HUES48 (cell line): ENCODE data around the gene GPR132.
"Not testable (repeated sequence)": the region's sequence is repeated elsewhere in the genome, so short reads cannot be mapped to it uniquely, and the experiment has no call there.

Source experiments
- H3K27ac ChIP-seq: one replicate; pipeline ENCODE4 v1.7.0; 2013; ENCODE audit warnings: low read depth, low read length, inconsistent platforms
- H3K27me3 ChIP-seq: 2 replicates; pipeline ENCODE4 v1.6.1; 2013; ENCODE audit warnings: mild to moderate bottlenecking, low read length; ENCODE audit not compliant: control insufficient read depth, insufficient read depth
- H3K36me3 ChIP-seq: 2 replicates; pipeline ENCODE4 v1.6.1; 2013; ENCODE audit warnings: low read length; ENCODE audit not compliant: control insufficient read depth, insufficient read depth
- H3K4me1 ChIP-seq: 2 replicates; pipeline ENCODE4 v1.6.1; 2013; ENCODE audit warnings: mild to moderate bottlenecking, low read length; ENCODE audit not compliant: control insufficient read depth, insufficient read depth
- H3K4me3 ChIP-seq: 2 replicates; pipeline ENCODE4 v1.5.1; 2013; ENCODE audit warnings: mild to moderate bottlenecking, low read depth, low read length
- H3K9ac ChIP-seq: 2 replicates; pipeline ENCODE4 v1.6.1; 2013; ENCODE audit warnings: mild to moderate bottlenecking, low read depth, low read length, moderate library complexity
- H3K9me3 ChIP-seq: 2 replicates; pipeline ENCODE4 v1.6.1; 2013; ENCODE audit warnings: low read length; ENCODE audit not compliant: control insufficient read depth, insufficient read depth

The GPR132 gene, protein sequence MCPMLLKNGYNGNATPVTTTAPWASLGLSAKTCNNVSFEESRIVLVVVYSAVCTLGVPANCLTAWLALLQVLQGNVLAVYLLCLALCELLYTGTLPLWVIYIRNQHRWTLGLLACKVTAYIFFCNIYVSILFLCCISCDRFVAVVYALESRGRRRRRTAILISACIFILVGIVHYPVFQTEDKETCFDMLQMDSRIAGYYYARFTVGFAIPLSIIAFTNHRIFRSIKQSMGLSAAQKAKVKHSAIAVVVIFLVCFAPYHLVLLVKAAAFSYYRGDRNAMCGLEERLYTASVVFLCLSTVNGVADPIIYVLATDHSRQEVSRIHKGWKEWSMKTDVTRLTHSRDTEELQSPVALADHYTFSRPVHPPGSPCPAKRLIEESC

DNA sequence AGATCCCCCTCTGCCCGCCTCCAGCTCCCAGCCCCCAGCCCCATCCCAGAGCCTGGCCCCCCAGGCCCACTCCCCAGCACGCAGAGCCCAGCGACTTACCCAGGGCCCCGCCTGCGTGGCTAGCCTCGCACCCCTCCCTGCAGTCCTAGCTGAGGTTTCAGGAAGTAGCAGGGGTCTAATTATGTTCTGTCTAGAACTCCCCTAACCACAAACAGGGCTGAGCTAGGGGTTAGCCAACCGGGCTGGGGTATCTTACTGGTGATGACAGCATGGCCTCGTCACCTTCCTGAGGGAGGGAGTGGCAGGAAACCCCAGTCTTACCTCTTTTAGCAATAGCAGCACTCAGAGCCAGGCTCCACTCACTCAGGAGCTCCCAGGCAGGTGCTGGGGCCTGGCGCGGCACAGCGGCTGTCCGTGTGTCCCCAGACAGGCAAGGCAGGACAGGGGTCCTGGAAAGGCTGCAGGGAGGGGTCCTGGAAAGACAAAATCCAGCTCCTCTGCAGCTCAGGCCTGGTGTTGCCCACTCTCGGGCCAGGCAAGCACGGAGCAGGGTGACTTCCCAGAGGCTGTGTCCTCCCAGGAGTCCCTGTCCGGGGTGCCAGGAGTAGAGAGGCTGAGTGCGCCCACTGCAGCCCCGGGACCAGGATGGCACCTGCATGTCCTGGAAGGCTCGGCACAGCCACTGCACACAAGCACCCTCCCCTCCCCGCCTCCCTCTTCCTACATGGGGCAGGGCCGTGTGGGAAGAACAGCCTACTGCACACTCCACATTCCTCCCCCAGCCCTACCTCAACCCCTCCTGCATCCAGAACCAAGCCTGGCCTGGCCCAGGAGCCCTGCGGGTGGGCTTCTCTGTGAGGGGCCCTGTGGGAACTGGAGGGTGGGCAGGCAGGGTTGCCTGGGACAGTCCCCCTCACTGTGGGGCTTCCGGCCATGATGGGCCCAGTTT is at the start of gene GPR132:
GPR132 (minus strand) TSS at position 151 of the 949 bp plus-strand sequence. CDS start 10,010 bp downstream, outside the sequence.
- H3K4me3 ChIP-seq = no peak within 1 kb of the TSS
- no peaks in the 10 kb centered on the region for H3K27me3 ChIP-seq
- no peaks in the 10 kb centered on the region for H3K9me3 ChIP-seq
- H3K4me1 ChIP-seq = no peaks in the 10 kb centered on the region
- no peaks in the 10 kb centered on the region for H3K36me3 ChIP-seq
- no peak within 1 kb of the TSS for H3K27ac ChIP-seq
- no peak within 1 kb of the TSS for H3K9ac ChIP-seq

DNA sequence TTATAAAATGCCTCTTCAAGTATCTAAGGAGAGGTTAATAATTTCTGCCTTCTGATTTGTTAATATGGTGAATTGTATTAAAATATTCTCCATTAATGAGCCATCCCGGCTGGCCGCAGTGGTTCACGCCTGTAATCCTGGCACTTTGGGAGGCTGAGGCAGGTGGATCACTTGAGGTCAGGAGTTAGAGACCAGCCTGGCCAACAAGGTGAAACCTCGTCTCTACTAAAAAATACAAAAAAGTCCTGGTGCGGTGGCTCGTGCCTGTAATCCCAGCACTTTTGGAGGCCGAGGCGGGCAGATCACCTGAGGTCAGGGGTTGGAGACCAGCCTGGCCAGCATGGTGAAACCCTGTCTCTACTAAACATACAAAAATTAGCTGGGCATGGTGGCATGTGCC is 44.0 kb upstream of the GPR132 start:
- not testable (repeated sequence) for H3K9ac ChIP-seq, H3K9me3 ChIP-seq, H3K4me1 ChIP-seq, H3K27ac ChIP-seq, H3K36me3 ChIP-seq, H3K27me3 ChIP-seq, H3K4me3 ChIP-seq

DNA sequence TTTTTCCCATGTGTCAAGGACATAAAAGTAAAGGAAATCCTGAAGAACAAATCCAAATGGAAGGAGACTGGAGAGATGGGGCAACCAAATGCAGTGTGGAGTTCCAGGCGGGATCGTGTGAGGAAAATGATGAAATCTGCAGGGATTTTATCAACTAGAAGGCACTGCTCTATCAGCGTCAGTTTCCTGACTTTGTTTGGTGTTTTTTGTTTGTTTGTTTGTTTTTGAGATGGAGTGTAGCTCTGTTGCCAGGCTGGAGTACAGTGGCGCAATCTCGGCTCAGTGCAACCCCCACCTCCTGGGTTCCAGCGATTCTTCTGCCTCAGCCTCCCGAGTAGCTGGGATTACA is 43.3 kb upstream of the GPR132 start:
- Histone ChIP-seq H3K4me1 (no peaks in the 10 kb centered on the region), H3K9ac (no peak overlapping the region), H3K27me3 (no peaks in the 10 kb centered on the region), H3K4me3 (no peak overlapping the region), H3K36me3 (no peaks in the 10 kb centered on the region), H3K9me3 (no peaks in the 10 kb centered on the region), H3K27ac (no peak overlapping the region)

DNA sequence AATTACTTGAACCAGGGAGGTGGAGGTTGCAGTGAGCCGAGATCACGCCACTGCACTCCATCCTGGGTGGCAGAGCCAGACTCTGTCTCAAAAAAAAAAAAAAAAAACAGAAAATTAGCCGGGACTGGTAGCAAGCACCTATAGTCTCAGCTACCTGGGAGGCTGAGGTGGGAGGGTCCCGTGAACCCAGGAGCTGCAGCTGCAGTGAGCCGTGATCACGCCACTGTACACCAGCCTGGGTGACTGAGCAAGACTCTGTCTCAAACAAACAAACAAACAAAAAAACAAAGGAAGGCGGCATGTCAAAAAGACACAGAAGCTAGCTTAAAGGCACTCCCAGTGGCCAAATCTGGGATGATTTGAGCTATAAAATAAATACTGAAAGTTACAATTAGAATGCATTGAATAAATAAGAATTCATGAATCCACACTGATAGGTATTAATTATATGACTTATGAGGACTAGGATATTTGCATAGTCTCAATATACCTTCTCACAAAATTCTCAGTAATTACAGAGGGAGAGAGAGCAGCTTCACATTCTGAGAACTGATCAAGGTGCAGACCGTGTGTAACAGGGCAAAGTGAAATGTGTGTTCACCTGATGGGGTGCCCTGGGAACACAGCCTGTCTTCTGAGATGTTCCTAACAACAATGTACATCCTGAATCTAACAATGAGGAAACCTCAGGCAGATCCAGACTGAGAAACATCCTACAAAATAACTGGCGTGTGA is 42.7 kb upstream of the GPR132 start:
- Histone ChIP-seq H3K4me3 (no peak overlapping the region), H3K9me3 (no peaks in the 10 kb centered on the region), H3K4me1 (no peaks in the 10 kb centered on the region), H3K9ac (no peak overlapping the region), H3K27ac (no peak overlapping the region), H3K27me3 (no peaks in the 10 kb centered on the region), H3K36me3 (no peaks in the 10 kb centered on the region)

DNA sequence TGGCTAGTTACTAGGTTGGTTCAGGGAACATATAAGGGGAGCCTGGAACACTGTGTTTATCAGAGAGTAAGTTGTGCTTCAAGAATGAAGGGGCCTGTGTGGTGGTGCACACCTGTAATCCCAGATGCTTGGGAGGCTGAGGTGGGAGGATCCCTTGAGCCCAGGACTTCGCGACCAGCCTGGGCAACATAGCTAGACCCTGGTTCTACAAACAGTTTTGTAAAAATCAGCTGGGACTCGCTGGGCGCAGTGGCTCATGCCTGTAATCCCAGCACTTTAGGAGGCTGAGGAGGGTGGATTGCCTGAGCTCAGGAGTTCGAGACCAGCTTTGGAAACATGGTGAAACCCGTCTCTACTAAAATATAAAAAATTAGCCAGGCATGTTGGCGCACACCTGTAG is 42.1 kb upstream of the GPR132 start:
- H3K27me3 ChIP-seq = no peaks in the 10 kb centered on the region
- H3K4me1 ChIP-seq = no peaks in the 10 kb centered on the region
- no peaks in the 10 kb centered on the region for H3K36me3 ChIP-seq
- no peaks in the 10 kb centered on the region for H3K9me3 ChIP-seq
- H3K9ac ChIP-seq = no peak overlapping the region
- no peak overlapping the region for H3K27ac ChIP-seq
- H3K4me3 ChIP-seq = no peak overlapping the region

DNA sequence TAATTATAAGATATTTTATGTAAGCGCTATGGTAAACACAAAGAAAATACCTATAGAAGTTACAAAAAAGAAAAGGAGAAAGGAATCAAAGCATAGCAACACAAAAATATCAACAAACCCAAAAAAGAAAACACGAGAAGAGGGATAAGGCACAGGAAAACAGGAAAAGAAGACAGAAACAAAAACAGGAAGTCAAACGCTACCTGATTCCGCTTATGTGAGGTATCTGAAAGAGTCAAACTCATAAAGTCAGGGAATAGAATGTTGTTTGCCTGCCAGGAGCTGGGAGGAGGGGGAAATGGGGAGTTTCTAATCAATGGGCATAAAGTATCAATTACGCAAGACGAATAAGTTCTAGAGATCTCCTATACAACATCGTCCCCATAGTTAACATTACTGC is 39.9 kb upstream of the GPR132 start:
- no peak overlapping the region for H3K9ac ChIP-seq
- H3K4me3 ChIP-seq = no peak overlapping the region
- no peaks in the 10 kb centered on the region for H3K36me3 ChIP-seq
- H3K4me1 ChIP-seq = no peaks in the 10 kb centered on the region
- H3K27me3 ChIP-seq = no peaks in the 10 kb centered on the region
- H3K27ac ChIP-seq = no peak overlapping the region
- 0 out of 2 replicates have a peak, but pooled peaks cover under 1% of the 10 kb centered on the region for H3K9me3 ChIP-seq

DNA sequence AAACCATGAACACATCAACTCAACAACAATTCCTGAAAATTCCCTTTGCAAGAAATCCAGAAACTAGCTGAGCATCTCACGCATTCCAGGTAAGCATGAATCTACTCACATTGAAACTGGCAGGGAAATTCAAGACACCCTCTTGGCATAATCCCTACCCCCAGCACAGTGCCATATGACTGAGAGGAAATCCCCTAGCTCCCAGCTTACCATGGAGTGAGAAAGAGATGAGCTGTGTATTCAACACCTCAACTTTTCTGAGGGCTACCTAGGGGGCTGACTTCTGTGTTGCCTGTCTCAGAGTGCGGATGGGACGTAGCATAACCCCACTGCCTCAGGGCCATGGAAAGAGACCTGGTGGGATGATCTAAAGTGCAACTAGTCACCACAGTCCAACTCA is 37.7 kb upstream of the GPR132 start:
- no peaks in the 10 kb centered on the region for H3K36me3 ChIP-seq
- H3K9ac ChIP-seq = no peak overlapping the region
- H3K27ac ChIP-seq = no peak overlapping the region
- H3K4me1 ChIP-seq = no peaks in the 10 kb centered on the region
- no peak overlapping the region for H3K4me3 ChIP-seq
- H3K9me3 ChIP-seq = 0 out of 2 replicates have a peak, but pooled peaks cover 6% of the 10 kb centered on the region
- H3K27me3 ChIP-seq = no peaks in the 10 kb centered on the region

DNA sequence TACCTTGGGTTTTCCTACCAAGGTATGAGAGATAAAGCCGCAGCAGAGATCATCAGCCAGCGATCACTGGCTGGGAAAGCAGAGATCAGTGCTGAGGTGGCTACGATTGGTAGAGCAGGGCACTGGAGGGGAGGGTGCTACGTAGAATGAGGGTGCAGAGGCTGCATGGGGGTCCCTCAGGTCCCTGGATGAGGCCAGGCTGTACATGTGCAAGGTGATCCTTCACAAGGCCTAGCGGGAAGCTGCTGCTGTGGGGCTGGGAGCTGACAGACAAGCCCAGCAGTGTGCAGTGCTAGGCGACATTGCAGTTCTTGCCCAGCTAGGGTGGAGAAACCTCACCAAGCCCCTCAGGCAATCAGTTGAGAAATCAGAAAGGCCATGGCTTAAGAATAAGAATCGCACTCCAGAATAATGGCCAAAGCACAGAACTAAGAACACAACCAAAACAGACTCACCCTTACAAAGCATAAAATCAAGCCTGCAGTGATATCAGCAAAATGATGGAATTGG is 37.2 kb upstream of the GPR132 start:
- no peak overlapping the region for H3K9ac ChIP-seq
- H3K27me3 ChIP-seq = no peaks in the 10 kb centered on the region
- no peak overlapping the region for H3K27ac ChIP-seq
- no peak overlapping the region for H3K4me3 ChIP-seq
- no peaks in the 10 kb centered on the region for H3K4me1 ChIP-seq
- H3K9me3 ChIP-seq = 0 out of 2 replicates have a peak, but pooled peaks cover 6% of the 10 kb centered on the region
- no peaks in the 10 kb centered on the region for H3K36me3 ChIP-seq

DNA sequence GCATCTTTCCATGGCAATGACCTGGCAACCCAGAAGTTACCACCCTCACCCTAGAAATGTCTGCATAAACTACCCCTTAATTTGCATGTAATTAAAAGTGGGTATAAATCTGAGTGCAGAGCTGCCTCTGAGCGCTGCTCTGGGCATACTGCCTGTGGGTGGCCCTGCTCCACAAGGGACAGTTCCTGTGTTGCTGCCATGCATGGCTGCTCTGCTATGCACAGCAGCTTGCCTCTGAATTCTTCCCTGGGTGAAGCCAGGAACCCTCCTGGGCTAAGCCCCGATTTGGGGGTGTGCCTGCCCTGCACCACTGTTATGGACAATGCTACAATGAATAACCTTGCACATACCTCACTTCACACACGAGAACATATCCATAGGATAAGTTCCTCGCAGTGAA is 35.7 kb upstream of the GPR132 start:
- no peak overlapping the region for H3K27ac ChIP-seq
- H3K9ac ChIP-seq = no peak overlapping the region
- 0 out of 2 replicates have a peak, but pooled peaks cover 6% of the 10 kb centered on the region for H3K9me3 ChIP-seq
- H3K4me3 ChIP-seq = no peak overlapping the region
- H3K36me3 ChIP-seq = no peaks in the 10 kb centered on the region
- no peaks in the 10 kb centered on the region for H3K4me1 ChIP-seq
- no peaks in the 10 kb centered on the region for H3K27me3 ChIP-seq

DNA sequence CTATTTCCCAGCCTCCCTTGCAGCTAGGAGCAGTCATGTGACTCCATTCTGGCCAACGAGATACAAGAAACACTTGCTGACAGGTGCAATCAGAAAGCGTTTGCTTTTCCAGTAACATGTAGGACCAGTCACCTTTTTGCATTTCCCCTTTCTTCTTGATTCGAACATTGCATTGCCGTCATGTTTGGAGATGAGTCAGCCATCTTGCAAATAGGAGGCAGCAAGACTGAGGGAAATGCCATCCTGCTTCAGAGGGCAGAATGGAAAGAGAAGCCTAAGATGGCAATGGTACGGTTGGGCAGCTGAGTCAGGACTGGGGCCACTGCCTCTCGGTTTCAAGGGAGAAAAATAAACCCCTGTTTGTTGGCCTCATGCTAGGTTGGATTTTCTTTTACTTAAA is 34.5 kb upstream of the GPR132 start:
- Histone ChIP-seq H3K36me3 (no peaks in the 10 kb centered on the region), H3K9ac (no peak overlapping the region), H3K4me1 (no peaks in the 10 kb centered on the region), H3K9me3 (0 out of 2 replicates have a peak, but pooled peaks cover 6% of the 10 kb centered on the region), H3K4me3 (no peak overlapping the region), H3K27ac (no peak overlapping the region), H3K27me3 (peaks cover 7% of the 10 kb centered on the region; the same call in 1 of the 2 replicates)
